Activated naive CD8-positive, alpha-beta T cell treated with anti-CD3 and anti-CD28 coated beads, Interleukin-2, amount 10 ng/mL, durations not matched to agents 7 days and 5 days (primary cell): ENCODE results near the gene PA2G4. TPM values are rescaled to one million over a fixed set of nuclear protein-coding genes. Genes with fewer than 3 reads are reported as not detected.

Experiments
- ATAC-seq: fragments of 150-1000 bp; cut with Tn5 transposase; one replicate; pipeline ENCODE4 v1.10.0; 2021; ENCODE audit warnings: low read depth, moderate library complexity
- POLR2A ChIA-PET: fragments of 350-600 bp; sonication (Branson Sonifier 250); formaldehyde crosslinking; loops from one replicate; lab custom pipeline; 2021; ENCODE audit warnings: antibody characterized with exemption; lab: Charles Lee
- DNase-seq: peaks from one replicate; pipeline ENCODE4 v3.0.0; 2021
- H3K27ac Mint-ChIP-seq: one replicate; pipeline ENCODE4 v1.8.0; 2022; ENCODE audit warnings: mild to moderate bottlenecking, mixed read lengths
- H3K27me3 Mint-ChIP-seq: one replicate; pipeline ENCODE4 v1.8.0; 2022; ENCODE audit warnings: mild to moderate bottlenecking, moderate library complexity, mixed read lengths
- H3K36me3 Mint-ChIP-seq: one replicate; pipeline ENCODE4 v1.8.0; 2021; ENCODE audit warnings: mild to moderate bottlenecking, mixed read lengths
- H3K4me1 Mint-ChIP-seq: one replicate; pipeline ENCODE4 v1.8.0; 2021; ENCODE audit warnings: mixed read lengths
- H3K4me3 Mint-ChIP-seq: one replicate; pipeline ENCODE4 v1.8.0; 2022; ENCODE audit warnings: mild to moderate bottlenecking, moderate library complexity, mixed read lengths
- H3K9me3 Mint-ChIP-seq: one replicate; pipeline ENCODE4 v1.8.0; 2021; ENCODE audit warnings: mixed read lengths
- total RNA-seq, 2 experiments: library from RNA; stranded (reverse); gene quantifications; one replicate each; pipeline ENCODE4 v1.2.3, GENCODE V29; 2021

The PA2G4 gene
- total RNA-seq, 2 experiments from 2014 or later, result 226 to 227 TPM

DNA sequence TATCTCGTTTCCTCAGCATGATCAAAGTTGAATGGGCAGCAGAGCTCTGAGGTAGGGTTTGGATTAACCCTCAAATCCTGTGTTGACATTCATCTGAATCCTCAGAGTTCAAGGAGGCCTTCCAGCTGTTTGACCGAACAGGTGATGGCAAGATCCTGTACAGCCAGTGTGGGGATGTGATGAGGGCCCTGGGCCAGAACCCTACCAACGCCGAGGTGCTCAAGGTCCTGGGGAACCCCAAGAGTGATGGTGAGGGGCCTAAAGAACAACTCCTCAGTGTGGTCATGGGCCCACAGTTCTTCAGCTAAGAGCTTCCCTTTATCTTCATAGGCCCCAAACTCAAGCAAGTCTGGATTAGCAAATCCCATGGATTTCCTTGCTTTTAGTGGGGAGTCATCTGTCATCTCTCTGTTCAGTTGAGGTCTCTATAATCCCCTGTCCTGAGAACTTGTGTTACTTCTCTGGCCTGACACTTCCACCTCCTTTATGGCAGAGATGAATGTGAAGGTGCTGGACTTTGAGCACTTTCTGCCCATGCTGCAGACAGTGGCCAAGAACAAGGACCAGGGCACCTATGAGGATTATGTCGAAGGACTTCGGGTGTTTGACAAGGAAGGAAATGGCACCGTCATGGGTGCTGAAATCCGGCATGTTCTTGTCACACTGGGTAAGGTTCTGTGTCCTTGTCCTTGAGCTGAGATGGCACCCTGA is 55.3 kb downstream of the PA2G4 start:
- POLR2A ChIA-PET, result interaction anchor here (0.9 to 9.1 kb wide), 10 partner anchors 10 to 430 kb away, joined by 3 to 145 read pairs (median 11); partner anchors contain the start of genes CD63, ESYT1, MYL6B and PA2G4
- Mint-ChIP-seq H3K27me3 (no peaks in the 10 kb centered on the region), H3K27ac (peak overlapping the region; percentile 97), H3K4me1 (peaks cover 35% of the 10 kb centered on the region), H3K4me3 (peak overlapping the region; percentile 96), H3K9me3 (no peaks in the 10 kb centered on the region), H3K36me3 (peaks cover 52% of the 10 kb centered on the region)
- no peak for DNase-seq
- no peak for ATAC-seq

DNA sequence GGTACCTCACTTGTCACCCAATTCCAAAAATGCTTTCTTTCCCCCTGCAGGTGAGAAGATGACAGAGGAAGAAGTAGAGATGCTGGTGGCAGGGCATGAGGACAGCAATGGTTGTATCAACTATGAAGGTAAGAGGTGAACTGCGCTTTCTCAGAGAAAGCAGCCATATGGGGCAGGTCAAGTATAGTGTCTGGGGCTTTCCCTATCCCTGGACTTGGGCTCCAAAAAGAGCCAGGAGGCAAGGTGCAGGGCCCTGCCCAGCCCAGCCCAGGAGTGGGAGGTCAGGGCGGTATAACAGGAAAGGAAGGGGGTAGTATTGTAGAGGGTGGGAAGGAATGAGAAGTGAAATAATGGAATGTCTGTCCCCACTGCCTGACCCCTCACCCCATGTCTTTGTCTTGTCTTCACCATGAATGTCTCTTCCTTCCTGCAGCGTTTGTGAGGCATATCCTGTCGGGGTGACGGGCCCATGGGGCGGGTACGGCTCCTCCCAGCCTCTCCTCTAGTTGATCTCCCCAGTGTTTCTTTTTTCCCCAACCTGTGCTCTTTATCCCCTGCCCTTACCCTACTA is 55.9 kb downstream of the PA2G4 start:
- H3K36me3 Mint-ChIP-seq, result peaks cover 49% of the 10 kb centered on the region
- no peaks in the 10 kb centered on the region for H3K9me3 Mint-ChIP-seq
- H3K27me3 Mint-ChIP-seq, result no peaks in the 10 kb centered on the region
- H3K4me3 Mint-ChIP-seq, result peak overlapping the region; percentile 96
- DNase-seq (peak; percentile 63), ATAC-seq (peak; percentile 58)
- POLR2A ChIA-PET, result interaction anchor here (1.2 to 9.1 kb wide), 8 partner anchors 10 to 56 kb away, joined by 3 to 145 read pairs (median 30); partner anchors contain the start of genes ESYT1, MYL6B, PA2G4 and SMARCC2
- H3K4me1 Mint-ChIP-seq, result peaks cover 31% of the 10 kb centered on the region
- H3K27ac Mint-ChIP-seq, result peak overlapping the region; percentile 97

DNA sequence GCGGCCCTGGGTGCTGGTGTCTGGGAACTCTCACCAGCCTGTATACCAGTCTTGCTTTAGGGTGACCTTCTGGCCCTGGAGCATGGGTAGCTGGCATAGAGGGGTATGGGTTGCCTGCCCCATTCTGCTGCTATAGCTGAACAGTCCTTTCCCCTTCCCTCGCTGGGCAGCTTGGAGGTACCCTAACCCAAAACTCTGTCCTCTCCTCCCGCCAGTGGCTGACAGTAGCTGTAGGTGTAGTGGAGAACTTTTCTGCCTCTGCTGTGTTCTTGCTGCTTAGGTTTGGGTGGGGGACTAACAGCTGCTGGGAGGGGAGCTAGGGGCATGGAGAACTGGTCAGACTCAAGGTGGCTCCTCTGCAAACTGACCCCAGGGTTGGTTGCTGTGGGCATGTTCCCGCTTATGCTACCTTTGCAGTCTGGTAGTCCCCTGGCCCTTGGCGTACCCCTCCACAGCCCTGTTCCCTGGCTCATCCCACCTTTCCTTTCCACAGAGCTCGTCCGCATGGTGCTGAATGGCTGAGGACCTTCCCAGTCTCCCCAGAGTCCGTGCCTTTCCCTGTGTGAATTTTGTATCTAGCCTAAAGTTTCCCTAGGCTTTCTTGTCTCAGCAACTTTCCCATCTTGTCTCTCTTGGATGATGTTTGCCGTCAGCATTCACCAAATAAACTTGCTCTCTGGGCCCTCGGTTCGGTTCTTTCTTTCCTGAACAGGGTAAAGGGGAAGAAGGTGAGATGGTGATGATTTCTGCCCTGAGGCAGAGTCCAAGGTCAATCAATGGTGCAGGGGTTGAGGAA is 56.7 kb downstream of the PA2G4 start:
- POLR2A ChIA-PET, result interaction anchor here (0.5 to 9.1 kb wide), 13 partner anchors 11 to 298 kb away, joined by 3 to 145 read pairs (median 7); partner anchors contain the start of genes ESYT1, MYL6B, RAB5B and RPL41
- H3K27ac Mint-ChIP-seq, result peak overlapping the region; percentile 97
- DNase-seq (no peak), ATAC-seq (no peak)
- H3K4me3 Mint-ChIP-seq, result peak overlapping the region; percentile 96
- H3K9me3 Mint-ChIP-seq, result no peaks in the 10 kb centered on the region
- peaks cover 46% of the 10 kb centered on the region for H3K36me3 Mint-ChIP-seq
- H3K4me1 Mint-ChIP-seq, result peaks cover 28% of the 10 kb centered on the region
- no peaks in the 10 kb centered on the region for H3K27me3 Mint-ChIP-seq

DNA sequence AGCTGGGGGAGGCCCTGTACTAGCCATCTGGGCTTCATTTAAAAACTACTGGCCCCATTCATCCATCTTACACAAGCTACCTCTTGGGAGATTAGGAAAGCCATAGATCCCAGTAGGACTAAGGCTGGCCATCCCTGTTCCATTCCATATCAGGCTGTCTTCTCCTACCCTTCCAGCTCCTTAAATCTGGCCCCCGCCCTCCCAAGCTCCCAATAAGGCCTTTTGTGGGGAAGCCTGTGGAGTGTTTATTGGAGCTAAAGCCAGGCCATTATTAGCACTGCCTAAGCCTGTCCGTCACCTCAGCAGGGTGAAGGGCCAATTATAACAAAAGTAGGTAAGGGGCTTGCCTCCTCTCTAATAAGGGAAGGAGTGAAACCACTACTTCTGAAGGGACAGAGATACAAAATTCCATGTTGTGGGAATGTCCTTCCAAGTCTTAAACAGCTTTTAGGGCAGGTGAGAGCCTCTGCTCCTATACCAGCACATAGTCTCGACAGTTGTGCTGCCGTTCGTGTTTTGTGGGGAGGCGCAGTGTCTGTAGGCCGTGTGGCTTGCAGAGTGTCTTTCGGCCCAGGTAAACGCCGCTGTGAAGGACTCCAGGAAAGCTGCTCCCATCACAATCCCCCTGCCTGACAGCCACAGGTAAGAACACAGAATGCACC is 57.5 kb downstream of the PA2G4 start:
- ATAC-seq, result no peak
- H3K9me3 Mint-ChIP-seq, result no peaks in the 10 kb centered on the region
- POLR2A ChIA-PET, result interaction anchor here (0.7 to 9.1 kb wide), 13 partner anchors 11 to 307 kb away, joined by 3 to 145 read pairs (median 7); partner anchors contain the start of genes ESYT1, MYL6B, PA2G4 and RAB5B
- peaks cover 46% of the 10 kb centered on the region for H3K36me3 Mint-ChIP-seq
- H3K27ac Mint-ChIP-seq, result peak overlapping the region; percentile 97
- H3K4me1 Mint-ChIP-seq, result peaks cover 28% of the 10 kb centered on the region
- H3K27me3 Mint-ChIP-seq, result no peaks in the 10 kb centered on the region
- no peak for DNase-seq
- H3K4me3 Mint-ChIP-seq, result peak overlapping the region; percentile 96

DNA sequence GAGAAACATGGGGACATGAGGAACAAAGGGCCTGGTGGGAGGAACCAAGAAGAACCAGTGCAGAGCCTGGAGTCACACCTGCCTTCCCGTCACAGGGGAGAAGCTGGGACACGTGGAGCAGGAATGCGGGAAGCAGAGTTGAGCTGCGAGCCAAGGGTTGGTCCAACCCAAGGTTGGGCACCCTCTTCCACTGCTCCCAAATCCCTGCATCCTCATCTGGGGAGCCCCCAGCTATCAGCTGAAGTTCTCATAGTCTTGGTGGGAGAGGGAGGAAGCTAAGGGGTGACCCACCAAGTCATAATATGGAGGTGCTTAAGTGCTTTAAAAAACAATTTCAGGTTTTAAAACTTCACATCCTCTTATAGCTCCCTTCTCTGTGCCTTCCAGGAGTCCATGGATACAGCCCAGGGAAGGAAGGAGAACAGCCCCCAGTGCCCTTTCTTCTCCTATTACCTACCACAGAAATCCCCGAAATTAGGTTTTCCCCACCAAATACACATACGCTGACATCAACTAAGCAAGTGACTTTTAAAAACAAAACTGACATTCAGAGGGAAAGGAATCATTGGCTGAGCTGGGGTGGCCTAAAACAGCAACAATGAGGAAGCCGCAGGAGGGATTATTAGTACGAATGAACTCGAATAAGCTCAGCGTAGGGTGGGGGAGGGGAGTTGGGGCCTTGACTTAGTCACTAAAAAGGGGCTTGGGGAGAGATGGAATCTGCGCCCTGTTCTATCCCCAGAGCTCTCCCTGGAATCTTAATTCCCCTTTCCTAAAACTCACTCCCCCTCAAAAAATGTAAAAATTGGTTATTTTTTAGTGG is 58.3 kb downstream of the PA2G4 start:
- Mint-ChIP-seq H3K36me3 (peaks cover 48% of the 10 kb centered on the region), H3K4me3 (peak overlapping the region; percentile 4), H3K9me3 (no peaks in the 10 kb centered on the region), H3K4me1 (peaks cover 28% of the 10 kb centered on the region), H3K27ac (peak overlapping the region; percentile 54), H3K27me3 (no peaks in the 10 kb centered on the region)
- no peak for ATAC-seq
- POLR2A ChIA-PET, result interaction anchor here (0.7 to 9.1 kb wide), 15 partner anchors 9 to 306 kb away, joined by 3 to 145 read pairs (median 6); partner anchors contain the start of genes ESYT1, MYL6B, PA2G4 and RAB5B
- no peak for DNase-seq

Other genes starting within 250 kb of the PA2G4 start
- 10 to 100 TPM; 48.3 to 48.7 TPM for gene PYM1, start 176.7 kb upstream of the PA2G4 start, total RNA-seq
- gene DGKA, start 173.4 kb upstream of the PA2G4 start, total RNA-seq, result 100 to 1,000 TPM; 783 to 790 TPM
- under 1 TPM in 1 of 2 experiments, not detected in 1; 0.42 TPM for gene PMEL, start 138.5 kb upstream of the PA2G4 start, total RNA-seq
- 100 to 1,000 TPM; 117 to 125 TPM for gene CDK2, start 137.7 kb upstream of the PA2G4 start, total RNA-seq
- gene RAB5B, start 130.5 kb upstream of the PA2G4 start, total RNA-seq, result 10 to 100 TPM; 69.7 to 72.4 TPM
- gene SUOX, start 107.3 kb upstream of the PA2G4 start, total RNA-seq, result 10 to 100 TPM in 1 of 2 experiments, 1 to 10 TPM in 1; 8.1 to 11.4 TPM
- gene IKZF4, start 83.5 kb upstream of the PA2G4 start, total RNA-seq, result 10 to 100 TPM; 14.9 to 18.2 TPM
- gene RPS26, start 62.6 kb upstream of the PA2G4 start, total RNA-seq, result 10 to 100 TPM; 39.1 to 42.6 TPM
- 1 to 10 TPM; 7.1 to 8.1 TPM for gene ERBB3, start 24.4 kb upstream of the PA2G4 start, total RNA-seq
- gene RPL41, start 12.1 kb downstream of the PA2G4 start, total RNA-seq, result 1,000 to 10,000 TPM; 4,462 to 4,551 TPM
- 10 to 100 TPM; 10.6 to 12.0 TPM for gene ZC3H10, start 13.7 kb downstream of the PA2G4 start, total RNA-seq
- gene ESYT1, start 23.7 kb downstream of the PA2G4 start, total RNA-seq, result 100 to 1,000 TPM; 251 TPM
- 10 to 100 TPM; 46.6 to 47.8 TPM for gene MYL6B, start 48.0 kb downstream of the PA2G4 start, total RNA-seq
- gene MYL6, start 53.8 kb downstream of the PA2G4 start, total RNA-seq, result 1,000 to 10,000 TPM; 1,083 to 1,169 TPM
- gene SMARCC2, start 84.9 kb downstream of the PA2G4 start, total RNA-seq, result 100 to 1,000 TPM; 162 to 174 TPM
- gene RNF41, start 117.4 kb downstream of the PA2G4 start, total RNA-seq, result 10 to 100 TPM; 36.1 to 38.1 TPM
- 10 to 100 TPM; 43.4 to 47.1 TPM for gene NABP2, start 119.8 kb downstream of the PA2G4 start, total RNA-seq
- gene SLC39A5, start 125.5 kb downstream of the PA2G4 start, total RNA-seq, result 1 to 10 TPM in 1 of 2 experiments, not detected in 1; 1.4 TPM
- gene ANKRD52, start 153.8 kb downstream of the PA2G4 start, total RNA-seq, result 10 to 100 TPM; 45.3 to 49.4 TPM
- gene COQ10A, start 162.4 kb downstream of the PA2G4 start, total RNA-seq, result 10 to 100 TPM; 23.3 to 26.0 TPM
- 100 to 1,000 TPM; 165 to 176 TPM for gene CS, start 195.8 kb downstream of the PA2G4 start, total RNA-seq
- 10 to 100 TPM; 85.6 to 89.0 TPM for gene CNPY2, start 211.4 kb downstream of the PA2G4 start, total RNA-seq
- gene PAN2, start 229.4 kb downstream of the PA2G4 start, total RNA-seq, result 100 to 1,000 TPM; 106 to 115 TPM
- gene IL23A, start 234.3 kb downstream of the PA2G4 start, total RNA-seq, result 10 to 100 TPM; 10.2 to 10.9 TPM